GM23338 (cell line): ENCODE data around the gene KIF6. TPM values are rescaled to one million over a fixed set of nuclear protein-coding genes. Genes with fewer than 3 reads are reported as not detected.
A peak's percentile ranks its signal among the peaks of the same experiment; 100 is the strongest.

ENCODE experiments used
- ATAC-seq: fragments of 200-7000 bp; cut with Tn5 transposase; 3 replicates; pipeline ENCODE4 v1.9.1; 2020
- DNase-seq: peaks from one replicate; pipeline ENCODE4 v3.0.0-alpha.2; 2015; ENCODE audit warnings: low spot score
- H2AFZ ChIP-seq: fragments of 200-600 bp; sonication (generic); 2 replicates; pipeline ENCODE4 v1.8.0; 2016; ENCODE audit warnings: antibody characterized with exemption, mild to moderate bottlenecking, moderate library complexity
- H3F3A ChIP-seq: fragments of 200-600 bp; sonication (generic); replicated peaks from 2 replicates; pipeline ENCODE4 v1.8.0; 2017; ENCODE audit warnings: antibody characterized with exemption, mixed run types, low read depth
- H3K27ac ChIP-seq: fragments of 200-600 bp; sonication (generic); 2 replicates; pipeline ENCODE4 v1.6.1; 2016; ENCODE audit warnings: low read depth
- H3K27me3 ChIP-seq: fragments of 200-600 bp; sonication (generic); 2 replicates; pipeline ENCODE4 v1.8.0; 2016; ENCODE audit warnings: mild to moderate bottlenecking, mixed run types, moderate library complexity; ENCODE audit not compliant: insufficient read depth
- H3K36me3 ChIP-seq: fragments of 200-600 bp; sonication (generic); 2 replicates; pipeline ENCODE4 v1.8.0; 2016; ENCODE audit warnings: mild to moderate bottlenecking; ENCODE audit not compliant: insufficient read depth
- H3K4me1 ChIP-seq: fragments of 200-600 bp; sonication (generic); 2 replicates; pipeline ENCODE4 v1.8.0; 2016; ENCODE audit warnings: mild to moderate bottlenecking, moderate library complexity; ENCODE audit not compliant: insufficient read depth
- H3K4me2 ChIP-seq: fragments of 200-600 bp; sonication (generic); 2 replicates; pipeline ENCODE4 v1.7.1; 2017; ENCODE audit warnings: mixed run types
- H3K4me3 ChIP-seq: fragments of 200-600 bp; sonication (generic); 2 replicates; pipeline ENCODE4 v1.6.1; 2016; ENCODE audit warnings: mixed run types
- H3K79me2 ChIP-seq: fragments of 200-600 bp; sonication (generic); replicated peaks from 2 replicates; pipeline ENCODE4 v1.8.0; 2017; ENCODE audit warnings: mild to moderate bottlenecking; ENCODE audit not compliant: insufficient read depth
- H3K9me2 ChIP-seq: fragments of 200-600 bp; sonication (generic); 2 replicates; pipeline ENCODE4 v1.8.0; 2017; ENCODE audit not compliant: insufficient read depth
- H4K20me1 ChIP-seq: fragments of 200-600 bp; sonication (generic); replicated peaks from 2 replicates; pipeline ENCODE4 v1.8.0; 2017; ENCODE audit warnings: mild to moderate bottlenecking; ENCODE audit not compliant: insufficient read depth
- H3K27ac Mint-ChIP-seq: 2 replicates; pipeline ENCODE4 v1.8.0; 2020; ENCODE audit warnings: inconsistent platforms, mild to moderate bottlenecking, moderate library complexity, mixed read lengths
- H3K27me3 Mint-ChIP-seq: 3 replicates; pipeline ENCODE4 v1.8.0; 2022; ENCODE audit warnings: low read depth, mild to moderate bottlenecking, moderate library complexity, mixed read lengths, inconsistent platforms; ENCODE audit not compliant: insufficient read depth, poor library complexity
- H3K36me3 Mint-ChIP-seq: 3 replicates; pipeline ENCODE4 v1.8.0; 2021; ENCODE audit warnings: low read depth, mild to moderate bottlenecking, inconsistent platforms, moderate library complexity, mixed read lengths
- H3K4me1 Mint-ChIP-seq: 3 replicates; pipeline ENCODE4 v1.8.0; 2020; ENCODE audit warnings: mild to moderate bottlenecking, inconsistent platforms, mixed read lengths
- H3K4me3 Mint-ChIP-seq: 3 replicates; pipeline ENCODE4 v1.8.0; 2021; ENCODE audit warnings: moderate library complexity, mild to moderate bottlenecking, inconsistent platforms, mixed read lengths
- H3K9me3 Mint-ChIP-seq: 3 replicates; pipeline ENCODE4 v1.8.0; 2020; ENCODE audit warnings: moderate library complexity, mild to moderate bottlenecking, inconsistent platforms, mixed read lengths
- CREB1 ChIP-seq: fragments of 250-450 bp; sonication (Bioruptor Pico); IDR thresholded peaks from 2 replicates; pipeline ENCODE4 v1.5.0; 2020; ENCODE audit warnings: low read depth, mild to moderate bottlenecking, moderate library complexity
- CTCF ChIP-seq, 2 experiments: fragments of 200-600 bp in 1 of 2; sonication (generic) in 1 of 2; conservative IDR thresholded peaks; 2 replicates each; pipeline versions ENCODE4 v1.5.1 to v1.6.1; 2016 to 2017; ENCODE audit warnings: antibody characterized with exemption in 2 of 2, low read depth in 2 of 2, mild to moderate bottlenecking in 2 of 2, moderate library complexity in 1 of 2
- ETS1 ChIP-seq: IDR thresholded peaks from 2 replicates; pipeline ENCODE4 v1.6.1; 2016; ENCODE audit warnings: antibody characterized with exemption
- EZH2 ChIP-seq: fragments of 200-600 bp; sonication (generic); IDR thresholded peaks from one replicate; pipeline ENCODE4 v1.8.0; 2017; ENCODE audit warnings: antibody characterized with exemption, mild to moderate bottlenecking, low read depth; ENCODE audit not compliant: unreplicated experiment
- JUNB ChIP-seq: IDR thresholded peaks from one replicate; pipeline ENCODE4 v1.6.1; 2016; ENCODE audit warnings: antibody characterized with exemption; ENCODE audit not compliant: unreplicated experiment
- NANOG ChIP-seq: IDR thresholded peaks from 2 replicates; pipeline ENCODE4 v1.6.1; 2016; ENCODE audit warnings: antibody characterized with exemption, borderline replicate concordance
- POLR2AphosphoS5 ChIP-seq: IDR thresholded peaks from 2 replicates; pipeline ENCODE4 v1.6.1; 2016; ENCODE audit warnings: antibody characterized with exemption, low read depth
- REST ChIP-seq: IDR thresholded peaks from one replicate; pipeline ENCODE4 v1.6.1; 2018; ENCODE audit warnings: antibody characterized with exemption; ENCODE audit not compliant: unreplicated experiment
- STAT1 ChIP-seq: IDR thresholded peaks from one replicate; pipeline ENCODE4 v1.6.1; 2016; ENCODE audit warnings: antibody characterized with exemption; ENCODE audit not compliant: unreplicated experiment
- ZNF114 ChIP-seq: fragments of 250-450 bp; sonication (Bioruptor Pico); IDR thresholded peaks from 2 replicates; pipeline ENCODE4 v1.5.0; 2020; ENCODE audit warnings: mild to moderate bottlenecking, moderate library complexity
- polyA plus RNA-seq: library from polyadenylated mRNA; unstranded; fragments of >200 nt; fragmentation: Nextera tagmentation; extraction: Ambion mirVana; gene quantifications from 2 replicates; pipeline ENCODE4 v1.2.1, GENCODE V29; 2016
- total RNA-seq: library from RNA; depleted of rRNA; stranded (reverse); fragments of >200 nt; shearing (Covaris generic); gene quantifications from 2 replicates; pipeline ENCODE4 v1.2.3, GENCODE V29; 2014

Gene KIF6
- total and polyA plus RNA-seq, 2 experiments from 2014 or later, result 0.87 to 1.7 TPM

GRCh38 chr6:39614393-39614950 lies 110.7 kb downstream of the KIF6 start:
- no peaks in the 10 kb centered on the region for H3K79me2 ChIP-seq
- Mint-ChIP-seq H3K27ac (no peak overlapping the region), H3K27me3 (no peaks in the 10 kb centered on the region), H3K9me3 (no peaks in the 10 kb centered on the region), H3K4me1 (peaks cover 5% of the 10 kb centered on the region; the same call in 2 of the 3 replicates), H3K36me3 (no peaks in the 10 kb centered on the region), H3K4me3 (no peak overlapping the region)
- H3K27me3 ChIP-seq, result no peaks in the 10 kb centered on the region
- H3K9me2 ChIP-seq, result no peaks in the 10 kb centered on the region
- no peaks in the 10 kb centered on the region; the same call in 1 of the 2 replicates for H3K4me1 ChIP-seq
- no peak for TF ChIP-seq ZNF114 (CRISPR knock-in tag)
- no peak for TF ChIP-seq CTCF (conservative IDR thresholded peaks at IDR 0.05; ENCODE audit: low read depth in 2 of 2)
- no peak for TF ChIP-seq ETS1
- TF ChIP-seq POLR2AphosphoS5, result no peak
- no peak for TF ChIP-seq REST
- no peak for TF ChIP-seq NANOG
- no peak for TF ChIP-seq STAT1
- no peak overlapping the region for H3K27ac ChIP-seq
- no peak overlapping the region for H2AFZ ChIP-seq
- no peaks in the 10 kb centered on the region for H4K20me1 ChIP-seq
- no peak for ATAC-seq
- H3K4me2 ChIP-seq, result no peak overlapping the region
- H3F3A ChIP-seq, result no peaks in the 10 kb centered on the region
- H3K4me3 ChIP-seq, result no peak overlapping the region
- DNase-seq, result no peak
- H3K36me3 ChIP-seq, result no peaks in the 10 kb centered on the region

- Histone ChIP-seq H4K20me1 (no peaks in the 10 kb centered on the region), H3K36me3 (no peaks in the 10 kb centered on the region), H2AFZ (no peak overlapping the region), H3F3A (no peaks in the 10 kb centered on the region), H3K9me2 (no peaks in the 10 kb centered on the region), H3K4me1 (no peaks in the 10 kb centered on the region; the same call in 1 of the 2 replicates), H3K4me3 (no peak overlapping the region), H3K27ac (no peak overlapping the region), H3K4me2 (no peak overlapping the region), H3K27me3 (no peaks in the 10 kb centered on the region), H3K79me2 (no peaks in the 10 kb centered on the region)
- H3K27me3 Mint-ChIP-seq, result no peaks in the 10 kb centered on the region
- H3K36me3 Mint-ChIP-seq, result no peaks in the 10 kb centered on the region
- H3K4me3 Mint-ChIP-seq, result no peak overlapping the region
- peak; percentile 28 for DNase-seq
- no peak overlapping the region for H3K27ac Mint-ChIP-seq
- peaks cover 8% of the 10 kb centered on the region; the same call in 2 of the 3 replicates for H3K4me1 Mint-ChIP-seq
- ATAC-seq, result no peak
- H3K9me3 Mint-ChIP-seq, result no peaks in the 10 kb centered on the region
- TF ChIP-seq CTCF (conservative IDR thresholded peaks at IDR 0.05; ENCODE audit: low read depth in 2 of 2), result no peak
- TF ChIP-seq STAT1, result no peak
- TF ChIP-seq JUNB, result no peak
- no peak for TF ChIP-seq NANOG
- TF ChIP-seq EZH2, result no peak
- TF ChIP-seq CREB1 (CRISPR knock-in tag), result no peak
- TF ChIP-seq REST, result no peak
- TF ChIP-seq ZNF114 (CRISPR knock-in tag), result no peak
These were observed 115.0 kb downstream of the KIF6 start for GRCh38 chr6:39610221-39610620.
